Measurements from ENCODE around the gene NNAT.
A peak's percentile ranks its signal among the peaks of the same experiment; 100 is the strongest.

DNA sequence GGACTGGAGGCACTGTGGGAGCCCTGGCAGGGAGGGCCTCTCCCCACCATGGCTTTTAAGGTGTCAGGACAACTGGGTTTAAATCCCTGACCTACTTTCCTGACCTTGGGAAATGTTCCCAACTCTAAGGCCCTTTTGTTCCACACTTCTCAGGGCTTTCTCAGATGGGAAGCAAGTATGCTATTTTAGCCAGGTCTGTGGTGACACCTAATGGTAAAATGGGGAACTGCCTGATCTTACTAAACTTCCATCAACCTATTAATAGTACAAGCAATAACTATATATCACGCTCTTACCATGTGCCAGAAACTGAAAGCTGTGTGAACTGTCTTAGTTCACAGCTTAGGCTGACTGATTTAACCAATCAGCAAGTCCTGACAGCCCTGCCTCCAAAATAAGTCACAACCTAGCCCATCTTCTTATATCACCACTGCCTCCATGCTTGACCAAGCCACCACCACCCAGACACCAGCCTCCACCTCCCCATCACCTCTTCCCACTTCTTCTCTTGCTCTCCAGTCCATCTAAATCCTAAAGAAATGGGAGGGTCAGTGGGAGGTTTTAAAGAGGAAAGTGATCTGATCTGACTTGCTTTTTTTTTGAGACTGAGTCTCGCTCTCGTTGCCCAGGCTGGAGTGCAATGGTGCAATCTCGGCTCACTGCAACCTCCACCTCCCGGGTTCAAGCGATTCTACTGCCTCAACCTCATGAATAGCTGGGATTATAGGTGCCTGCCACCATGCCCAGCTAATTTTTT, 13.5 kb downstream of the NNAT start:
- TF ChIP-seq, protein P1, sequence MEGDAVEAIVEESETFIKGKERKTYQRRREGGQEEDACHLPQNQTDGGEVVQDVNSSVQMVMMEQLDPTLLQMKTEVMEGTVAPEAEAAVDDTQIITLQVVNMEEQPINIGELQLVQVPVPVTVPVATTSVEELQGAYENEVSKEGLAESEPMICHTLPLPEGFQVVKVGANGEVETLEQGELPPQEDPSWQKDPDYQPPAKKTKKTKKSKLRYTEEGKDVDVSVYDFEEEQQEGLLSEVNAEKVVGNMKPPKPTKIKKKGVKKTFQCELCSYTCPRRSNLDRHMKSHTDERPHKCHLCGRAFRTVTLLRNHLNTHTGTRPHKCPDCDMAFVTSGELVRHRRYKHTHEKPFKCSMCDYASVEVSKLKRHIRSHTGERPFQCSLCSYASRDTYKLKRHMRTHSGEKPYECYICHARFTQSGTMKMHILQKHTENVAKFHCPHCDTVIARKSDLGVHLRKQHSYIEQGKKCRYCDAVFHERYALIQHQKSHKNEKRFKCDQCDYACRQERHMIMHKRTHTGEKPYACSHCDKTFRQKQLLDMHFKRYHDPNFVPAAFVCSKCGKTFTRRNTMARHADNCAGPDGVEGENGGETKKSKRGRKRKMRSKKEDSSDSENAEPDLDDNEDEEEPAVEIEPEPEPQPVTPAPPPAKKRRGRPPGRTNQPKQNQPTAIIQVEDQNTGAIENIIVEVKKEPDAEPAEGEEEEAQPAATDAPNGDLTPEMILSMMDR (IDR thresholded peaks at IDR 0.05; ENCODE audit: insufficient read depth, low read length): peak; percentile 90
- TF ChIP-seq POLR2AphosphoS5 (IDR thresholded peaks at IDR 0.05; ENCODE audit: low read depth): no peak

Measured in HL-60 (cell line).